GM21381 (cell line): ENCODE measurements around the gene PHF23.
A peak's percentile ranks its signal among the peaks of the same experiment; 100 is the strongest.
"Not testable (repeated sequence)": the region's sequence is repeated elsewhere in the genome, so short reads cannot be mapped to it uniquely, and the experiment has no call there.

Experiments used
- ATAC-seq: cut with Tn5 transposase; IDR thresholded peaks from one replicate; pipeline ENCODE4 v1.9.1; 2021; ENCODE audit warnings: mild to moderate bottlenecking, moderate library complexity; ENCODE audit not compliant: unreplicated experiment

PHF23 gene

GRCh38 chr17:7259555-7259889 is 20.3 kb upstream of the PHF23 start:
- no peak for ATAC-seq

GRCh38 chr17:7258731-7259554 is 19.7 kb upstream of the PHF23 start:
- ATAC-seq, result no peak

- no peak for ATAC-seq
Measured at GRCh38 chr17:7256766-7257456, 17.7 kb upstream of the PHF23 start.

- ATAC-seq, result no peak
Measured at GRCh38 chr17:7254511-7254910, 15.3 kb upstream of the PHF23 start.

- ATAC-seq, result no peak
Measured at GRCh38 chr17:7253082-7253481, 13.8 kb upstream of the PHF23 start.

- ATAC-seq, result peak; percentile 55
Measured at GRCh38 chr17:7252176-7253043, 13.2 kb upstream of the PHF23 start, which contains the start of gene ELP5. Gene ELP5 (plus strand): TSS chr17:7252215. CDS start chr17:7252551, 336 bp downstream.

GRCh38 chr17:7251661-7252175 is 12.5 kb upstream of the PHF23 start, which contains the start of gene CTDNEP1:
Gene CTDNEP1 (minus strand): TSS chr17:7251734. CDS start chr17:7251296, 438 bp downstream.
- ATAC-seq, result peak; percentile 79

GRCh38 chr17:7250695-7251627 is 11.7 kb upstream of the PHF23 start:
- peak; percentile 5 for ATAC-seq

GRCh38 chr17:7249830-7250229 is 10.6 kb upstream of the PHF23 start:
- ATAC-seq, result no peak

GRCh38 chr17:7249214-7249613 is 10.0 kb upstream of the PHF23 start:
- no peak for ATAC-seq

GRCh38 chr17:7248796-7249195 is 9.5 kb upstream of the PHF23 start:
- ATAC-seq, result no peak

- no peak for ATAC-seq
Measured at GRCh38 chr17:7246779-7247178, 7.5 kb upstream of the PHF23 start.

- not testable (repeated sequence) for ATAC-seq
Measured at GRCh38 chr17:7243838-7244237, 4.6 kb upstream of the PHF23 start.

GRCh38 chr17:7243453-7243729 is 4.1 kb upstream of the PHF23 start:
- no peak for ATAC-seq

GRCh38 chr17:7242717-7243452 is 3.6 kb upstream of the PHF23 start:
- peak; percentile 44 for ATAC-seq

GRCh38 chr17:7241783-7242716 is 2.8 kb upstream of the PHF23 start, which contains the start of gene GABARAP:
Gene GABARAP (minus strand): TSS chr17:7242449. CDS start chr17:7242330, 119 bp downstream.
- ATAC-seq, result peak; percentile 27

GRCh38 chr17:7241090-7241733 is 2.0 kb upstream of the PHF23 start:
- ATAC-seq, result no peak

GRCh38 chr17:7240375-7240774 is 1.1 kb upstream of the PHF23 start:
- no peak for ATAC-seq
